Measurements from ENCODE around the gene CLCN1.

CLCN1 gene

DNA sequence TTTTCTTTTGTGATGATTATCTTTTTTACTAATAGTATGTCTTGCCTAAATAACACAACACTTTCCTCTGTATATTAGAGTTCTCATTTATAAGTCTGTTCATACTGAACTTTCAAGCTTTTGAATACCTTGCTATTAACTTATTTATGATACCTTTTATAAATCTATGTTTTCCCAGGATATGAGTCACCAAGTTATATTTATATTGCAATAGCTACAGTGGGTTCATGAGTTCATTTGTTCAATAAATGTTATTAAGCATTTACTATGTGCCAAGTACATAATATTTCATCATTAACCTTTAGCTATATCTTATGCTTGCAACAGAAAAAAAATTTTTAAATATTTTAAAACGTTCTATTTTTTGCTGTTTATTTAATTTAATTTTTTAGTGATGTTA is 18.3 kb downstream of the CLCN1 start:
- no peak for DNase-seq (ENCODE audit: low read depth in 2 of 2)

DNA sequence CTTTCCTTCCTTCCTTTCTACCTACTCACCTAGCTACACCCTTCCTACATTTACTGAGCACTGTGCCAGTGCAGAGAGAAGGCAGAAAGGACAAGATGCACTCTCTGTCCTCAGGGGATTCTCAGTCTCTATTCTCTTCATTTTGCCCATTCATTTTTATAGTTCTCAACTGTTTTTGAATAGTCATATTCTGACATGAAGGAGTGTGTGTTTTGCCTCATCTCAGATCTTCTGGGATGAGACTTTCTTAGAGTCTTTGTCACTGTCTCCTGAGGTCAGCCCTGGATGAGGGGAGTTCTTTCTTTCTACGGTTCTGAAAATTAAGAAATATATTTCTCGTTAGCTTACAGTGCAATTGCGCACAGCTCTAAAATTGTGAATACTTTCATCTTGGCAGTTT is 21.3 kb downstream of the CLCN1 start:
- no peak for DNase-seq (ENCODE audit: low read depth in 2 of 2)

DNA sequence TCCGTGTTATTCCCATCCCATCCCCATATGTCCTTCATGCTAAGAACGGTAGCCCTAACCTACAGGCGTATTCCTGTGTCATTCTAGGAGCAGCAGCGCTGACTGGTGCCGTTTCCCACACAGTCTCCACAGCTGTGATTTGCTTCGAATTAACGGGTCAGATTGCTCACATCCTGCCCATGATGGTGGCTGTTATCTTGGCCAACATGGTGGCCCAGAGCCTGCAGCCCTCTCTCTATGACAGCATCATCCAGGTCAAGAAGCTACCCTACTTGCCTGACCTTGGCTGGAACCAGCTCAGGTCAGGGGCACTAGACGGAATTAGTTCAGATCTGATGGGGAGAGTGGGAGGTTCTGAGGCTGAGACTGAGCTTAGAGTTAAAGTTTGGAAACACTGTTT is 25.9 kb downstream of the CLCN1 start:
- DNase-seq (ENCODE audit: low read depth in 2 of 2): no peak

DNA sequence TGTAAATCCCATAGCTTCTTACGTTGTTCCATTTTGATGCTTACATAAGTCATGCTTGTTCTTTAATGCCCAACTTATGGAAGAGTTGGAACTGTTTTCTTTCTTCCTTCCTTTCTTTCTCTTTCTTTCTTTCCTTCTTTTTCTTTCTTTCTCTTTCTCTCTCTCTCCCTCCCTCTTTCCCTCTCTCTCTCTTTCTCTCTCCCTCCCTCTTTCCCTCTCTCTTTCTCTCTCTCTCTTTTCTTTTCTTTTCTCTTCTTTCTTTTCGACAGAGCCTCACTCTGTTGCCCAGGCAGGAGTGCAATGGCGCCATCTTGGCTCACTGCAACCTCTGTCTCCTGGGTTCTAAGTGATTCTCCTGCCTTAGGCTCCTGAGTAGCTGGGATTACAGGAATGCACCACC is 27.7 kb downstream of the CLCN1 start:
- no peak for DNase-seq (ENCODE audit: low read depth in 2 of 2)

DNA sequence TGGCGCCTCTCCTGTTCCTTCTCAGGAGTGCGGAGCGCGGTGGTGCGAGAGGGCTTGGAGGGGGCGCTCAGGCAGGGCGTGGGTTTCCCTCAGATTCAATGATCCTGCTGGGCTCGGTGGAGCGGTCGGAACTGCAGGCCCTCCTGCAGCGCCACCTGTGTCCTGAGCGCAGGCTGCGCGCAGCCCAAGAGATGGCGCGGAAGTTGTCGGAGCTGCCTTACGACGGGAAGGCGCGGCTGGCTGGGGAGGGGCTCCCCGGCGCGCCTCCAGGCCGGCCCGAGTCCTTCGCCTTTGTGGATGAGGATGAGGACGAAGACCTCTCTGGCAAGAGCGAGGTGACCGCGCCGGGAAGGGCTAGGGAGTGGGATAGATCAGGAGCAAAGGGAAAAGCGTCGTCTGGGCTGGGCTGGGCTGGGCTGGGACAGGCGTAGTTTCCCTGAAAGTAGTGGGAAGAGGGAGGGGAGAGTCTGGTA is 29.6 kb downstream of the CLCN1 start:
- DNase-seq (ENCODE audit: low read depth in 2 of 2): peak; percentile 36 to 53

DNA sequence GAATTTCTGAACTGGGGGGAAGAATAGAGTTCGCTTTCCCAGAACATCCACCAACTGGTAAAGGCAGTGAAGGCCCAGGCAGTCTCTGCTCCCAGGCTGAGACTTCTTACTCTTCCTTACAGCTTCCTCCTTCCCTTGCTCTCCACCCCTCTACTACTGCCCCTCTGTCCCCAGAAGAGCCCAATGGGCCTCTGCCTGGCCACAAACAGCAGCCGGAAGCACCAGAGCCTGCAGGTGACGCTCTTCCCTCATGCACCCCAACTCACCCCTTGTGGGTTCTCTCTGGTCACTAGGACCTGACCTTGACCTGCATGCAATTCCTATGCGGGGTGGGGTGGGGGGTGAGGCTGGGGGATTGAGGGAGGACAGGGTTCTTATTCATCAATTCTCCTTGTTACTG is 30.1 kb downstream of the CLCN1 start:
- no peak for DNase-seq (ENCODE audit: low read depth in 2 of 2)

DNA sequence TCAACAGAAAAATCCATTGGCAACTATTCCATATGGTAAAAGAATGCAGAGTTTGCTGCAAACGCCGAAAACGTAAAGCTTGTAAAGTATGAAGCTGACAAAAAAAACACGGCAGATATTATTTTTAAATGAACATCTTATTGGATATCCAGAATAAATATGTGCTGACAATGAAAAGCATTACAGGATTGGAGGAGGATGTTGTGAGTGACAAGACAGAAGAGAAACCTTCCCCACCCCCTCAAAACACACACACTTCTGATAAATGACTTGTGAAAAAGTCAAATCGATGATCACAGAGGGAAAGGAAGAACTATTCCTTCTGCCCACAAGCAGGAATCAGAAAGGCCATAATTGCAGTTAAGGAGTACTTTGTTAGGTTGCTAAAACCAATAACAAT is 32.0 kb downstream of the CLCN1 start:
- DNase-seq (ENCODE audit: low read depth in 2 of 2): no peak

DNA sequence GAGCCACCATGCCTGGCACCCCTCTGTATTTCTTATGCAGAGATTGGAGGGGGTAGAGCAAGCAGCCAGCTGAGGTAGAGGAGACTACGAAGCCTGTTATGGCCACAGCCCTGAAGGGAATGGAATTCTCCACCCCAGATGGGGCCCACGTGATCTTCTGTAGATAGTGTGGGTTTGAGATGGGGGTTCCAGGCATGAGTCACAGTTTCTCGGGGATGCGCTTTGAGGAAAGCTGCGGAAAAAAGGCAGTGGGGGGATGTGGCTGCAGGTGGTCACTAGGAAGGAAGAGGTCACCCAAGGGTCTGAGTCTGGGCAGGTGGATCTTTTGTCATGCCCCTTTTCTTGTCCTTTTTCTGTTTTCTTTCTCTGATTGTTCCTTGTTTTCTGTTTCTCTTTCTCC is 35.1 kb downstream of the CLCN1 start:
- no peak for DNase-seq (ENCODE audit: low read depth in 2 of 2)

DNA sequence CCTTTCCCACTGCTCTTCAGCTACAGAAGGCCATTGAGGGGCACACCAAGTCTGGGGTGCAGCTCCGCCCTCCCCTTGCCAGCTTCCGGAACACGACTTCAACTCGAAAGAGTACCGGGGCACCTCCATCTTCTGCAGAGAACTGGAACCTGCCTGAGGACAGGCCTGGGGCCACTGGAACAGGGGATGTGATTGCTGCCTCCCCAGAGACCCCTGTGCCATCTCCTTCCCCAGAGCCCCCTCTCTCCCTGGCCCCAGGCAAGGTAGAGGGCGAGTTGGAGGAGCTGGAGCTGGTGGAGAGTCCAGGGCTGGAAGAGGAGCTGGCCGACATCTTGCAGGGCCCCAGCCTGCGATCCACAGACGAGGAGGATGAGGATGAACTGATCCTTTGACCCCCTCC is 35.7 kb downstream of the CLCN1 start:
- DNase-seq (ENCODE audit: low read depth in 2 of 2): no peak

DNA sequence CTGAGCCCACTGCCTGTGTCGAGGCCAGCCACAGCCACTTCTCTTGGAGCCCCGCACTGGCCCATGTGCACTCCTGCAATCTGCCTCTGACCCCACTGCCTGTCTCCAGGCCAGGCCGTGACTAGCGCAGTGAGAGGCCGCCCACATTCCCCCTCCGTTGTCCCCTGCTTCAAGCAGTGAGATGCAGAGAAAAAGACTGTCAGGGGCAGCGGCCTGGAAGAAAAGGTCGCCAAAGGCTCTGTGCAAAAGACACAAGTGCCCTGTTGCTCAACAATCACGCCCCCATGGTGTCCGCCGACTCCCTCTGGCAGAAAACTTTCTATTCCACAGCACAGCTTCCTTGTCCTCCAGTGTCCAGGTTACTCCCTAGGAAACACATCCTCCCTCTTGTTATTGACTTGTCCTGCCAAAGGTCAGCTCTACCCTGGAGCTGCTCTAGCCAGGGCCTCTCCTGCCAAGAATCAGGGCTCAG is 36.7 kb downstream of the CLCN1 start:
- DNase-seq (ENCODE audit: low read depth in 2 of 2): no peak

DNA sequence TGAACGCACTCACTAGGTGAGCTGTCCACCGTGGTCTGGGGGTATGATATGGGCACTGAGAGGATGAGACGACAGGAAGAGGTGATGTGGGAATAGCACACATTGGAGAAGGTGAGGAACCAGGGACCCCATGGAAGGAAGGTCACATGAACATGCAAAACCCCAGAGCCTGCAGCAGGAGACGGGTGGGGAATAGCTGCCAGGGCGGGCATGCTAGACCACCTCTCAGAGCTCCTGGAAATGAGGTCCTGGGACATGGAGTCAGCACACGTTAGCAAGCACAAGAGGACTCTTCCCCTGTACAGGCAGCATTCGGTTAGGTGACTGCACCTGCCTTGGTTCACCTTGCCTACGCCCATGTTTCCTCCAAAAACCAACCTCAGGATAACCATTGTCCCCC is 38.5 kb downstream of the CLCN1 start:
- DNase-seq (ENCODE audit: low read depth in 2 of 2): no peak

DNA sequence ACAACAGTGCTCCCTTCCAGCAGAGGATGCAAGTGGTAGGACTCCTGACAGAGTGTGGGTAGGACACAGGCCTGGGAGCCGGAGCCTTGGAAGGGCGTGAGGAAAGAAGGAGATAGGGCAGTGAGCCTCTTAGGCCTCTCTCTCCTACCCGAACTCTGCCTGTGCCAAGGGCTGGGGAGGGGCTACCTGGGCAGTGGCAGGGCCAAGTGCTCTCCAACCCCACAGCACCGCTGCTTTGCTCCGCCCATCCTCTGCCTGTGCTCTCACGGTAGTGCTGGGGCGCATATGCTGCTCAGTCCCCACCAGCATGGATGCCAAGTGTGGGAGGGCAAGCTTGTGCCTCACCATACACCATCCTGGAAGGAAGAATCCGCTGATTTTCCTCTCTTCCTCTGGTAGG is 39.1 kb downstream of the CLCN1 start:
- DNase-seq (ENCODE audit: low read depth in 2 of 2): no peak

DNA sequence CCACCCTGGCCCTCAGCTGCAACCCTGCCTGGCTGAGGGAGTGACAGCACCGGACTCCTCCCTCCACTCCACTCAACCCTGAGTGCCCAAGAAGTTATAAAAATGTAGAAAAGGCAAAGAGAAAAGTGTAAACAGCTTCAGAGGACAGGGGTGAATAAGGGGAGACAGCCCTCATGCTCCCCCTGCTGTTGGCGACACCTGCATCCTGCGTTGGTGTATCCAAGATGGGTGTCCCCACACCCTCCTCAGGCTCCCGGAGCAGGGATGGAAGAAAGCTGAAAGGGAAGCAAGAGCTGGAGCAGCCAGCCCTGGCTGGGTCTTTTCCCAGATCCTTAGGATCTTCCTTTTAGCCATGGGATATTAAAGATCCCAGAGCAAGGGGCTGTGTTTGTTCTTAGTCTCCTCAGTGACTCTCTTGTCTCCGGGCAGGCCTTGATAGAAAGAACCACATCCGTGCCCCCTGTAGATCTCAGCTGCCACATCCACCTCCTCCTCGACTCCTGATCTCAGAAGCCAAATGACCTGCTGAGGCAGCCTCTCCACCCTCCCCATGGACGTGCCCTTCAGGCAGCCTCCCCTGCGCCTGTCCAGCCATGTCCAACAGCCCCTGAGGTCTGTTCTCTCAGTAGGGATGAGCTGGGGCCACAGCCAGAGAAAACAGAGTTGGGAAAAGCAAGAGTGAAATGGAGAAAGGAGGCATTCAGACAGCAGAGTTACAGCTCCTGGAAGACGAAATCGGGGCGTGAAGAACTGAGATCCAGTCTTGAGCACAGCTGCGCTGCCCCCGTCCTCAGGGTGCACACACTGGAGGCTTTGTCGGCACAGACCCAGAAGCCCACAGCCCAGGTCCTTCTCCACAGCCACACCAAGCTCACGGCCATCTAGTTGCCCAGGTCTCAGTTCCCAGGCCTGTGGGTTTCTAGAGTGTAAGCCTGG is 39.8 kb downstream of the CLCN1 start:
- DNase-seq (ENCODE audit: low read depth in 2 of 2): no peak

DNA sequence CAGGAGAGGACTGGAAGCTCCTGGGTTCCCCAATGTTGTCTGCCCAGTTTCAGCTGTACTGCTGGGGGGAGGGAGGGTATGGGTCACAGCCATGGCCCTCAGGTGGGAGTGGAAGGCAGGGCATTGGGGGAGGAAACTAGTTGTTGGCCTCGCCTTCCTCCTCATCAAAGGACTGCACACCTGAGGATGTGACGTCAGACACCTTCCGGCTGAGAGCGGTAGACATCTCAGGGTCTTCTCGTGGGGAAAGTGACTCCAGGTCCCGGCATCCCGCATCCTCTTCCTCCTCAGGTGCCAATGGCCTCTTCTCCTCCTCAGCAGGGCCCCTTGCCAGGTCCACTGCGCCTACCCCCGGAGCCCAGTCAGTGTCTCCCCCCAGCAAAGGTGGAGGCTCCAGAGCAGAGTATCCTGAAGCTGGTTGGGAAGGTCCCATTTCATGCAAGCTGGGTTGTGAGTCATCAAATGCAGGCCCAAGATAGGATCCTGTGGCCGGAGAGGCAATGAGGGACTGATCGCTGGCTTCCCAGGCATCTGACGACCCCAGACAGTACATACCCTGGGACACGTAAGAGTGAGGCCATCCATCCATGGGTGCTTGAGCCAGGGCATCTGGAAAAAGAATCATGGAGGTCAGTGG is 40.6 kb downstream of the CLCN1 start:
- DNase-seq (ENCODE audit: low read depth in 2 of 2): no peak

DNA sequence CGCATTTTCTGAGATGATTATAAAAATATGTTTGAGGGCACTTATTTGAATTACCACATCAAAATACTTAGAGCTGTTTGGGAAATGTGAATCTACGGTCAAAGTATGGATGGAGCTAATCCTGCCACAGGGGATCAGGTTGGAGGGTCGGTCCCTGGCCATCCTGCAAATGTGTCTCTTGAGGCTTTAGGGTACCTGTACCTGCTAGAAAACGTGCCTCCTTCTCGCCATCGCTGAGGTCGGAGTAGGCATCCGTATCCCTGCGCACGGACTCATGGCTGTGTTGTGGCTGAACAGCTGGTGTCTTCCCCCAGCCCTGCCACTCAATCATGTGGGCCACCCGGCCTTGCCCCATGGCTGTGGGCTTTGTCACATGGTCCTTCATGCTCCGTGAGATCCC is 42.7 kb downstream of the CLCN1 start:
- no peak for DNase-seq (ENCODE audit: low read depth in 2 of 2)

DNA sequence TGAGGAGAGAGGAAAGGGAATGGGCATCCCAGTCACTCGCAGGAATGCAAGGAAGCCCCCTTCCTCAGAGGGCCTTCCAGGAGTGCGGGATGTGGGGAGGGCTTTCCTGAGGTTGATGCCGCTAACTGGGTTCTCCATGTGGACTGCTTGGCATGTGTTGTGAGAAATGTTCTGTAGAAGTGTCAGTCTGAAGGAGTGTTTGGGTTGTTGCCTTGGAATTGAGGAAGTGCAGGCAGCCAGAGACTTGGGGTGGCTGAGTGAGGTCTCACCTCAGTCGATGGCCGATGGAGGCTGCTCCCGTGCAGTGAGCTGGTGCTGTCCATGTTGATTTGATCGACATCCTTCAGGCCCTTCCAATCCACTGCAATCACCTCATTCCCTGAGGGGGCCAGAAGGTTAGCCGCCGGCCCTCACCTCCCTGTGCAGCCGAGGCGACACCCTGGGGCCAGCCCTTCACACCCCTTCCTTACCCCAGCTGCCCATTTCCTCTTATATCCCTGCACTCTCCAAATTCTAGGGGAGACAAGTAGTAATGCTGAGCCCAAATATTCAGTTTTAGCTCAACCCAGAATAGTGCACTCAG is 44.0 kb downstream of the CLCN1 start:
- no peak for DNase-seq (ENCODE audit: low read depth in 2 of 2)

DNA sequence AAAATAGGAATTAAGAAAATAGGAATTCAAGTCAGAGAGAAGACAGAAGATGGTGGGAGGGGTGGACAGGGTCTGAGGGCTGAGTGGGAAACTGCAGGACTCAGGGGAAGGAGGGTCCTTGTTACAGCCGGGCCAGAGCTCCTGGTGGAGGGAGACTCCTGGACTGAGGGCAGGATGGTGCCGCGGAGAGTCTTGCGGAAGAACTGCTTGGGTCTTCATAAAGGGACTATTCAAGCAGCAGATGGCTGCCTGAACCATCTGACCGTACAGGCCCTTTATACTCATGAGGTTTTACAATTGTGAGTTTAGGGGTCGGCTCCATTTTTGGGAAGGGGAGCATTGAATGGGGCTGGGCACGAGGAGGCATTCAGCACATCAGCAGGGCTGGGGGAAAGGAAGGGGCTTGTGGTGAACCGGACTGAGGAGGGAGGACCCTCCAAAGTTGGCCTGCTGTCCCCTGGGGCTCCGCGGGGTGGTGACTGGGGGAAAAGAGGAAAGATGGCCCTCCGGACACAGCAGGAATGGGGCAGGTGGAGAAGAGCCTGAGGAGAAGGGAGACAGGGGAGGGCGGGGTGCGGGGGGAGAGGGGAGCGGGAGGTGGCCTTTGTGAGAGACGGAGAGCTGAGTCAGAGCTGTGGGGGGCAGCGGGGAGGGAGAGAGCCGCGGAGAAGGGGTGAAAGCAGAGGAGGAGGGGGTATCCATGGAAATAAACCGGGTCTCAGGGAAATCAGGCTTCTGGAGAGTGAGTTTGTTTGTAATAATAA is 45.1 kb downstream of the CLCN1 start:
- no peak for DNase-seq (ENCODE audit: low read depth in 2 of 2)

DNA sequence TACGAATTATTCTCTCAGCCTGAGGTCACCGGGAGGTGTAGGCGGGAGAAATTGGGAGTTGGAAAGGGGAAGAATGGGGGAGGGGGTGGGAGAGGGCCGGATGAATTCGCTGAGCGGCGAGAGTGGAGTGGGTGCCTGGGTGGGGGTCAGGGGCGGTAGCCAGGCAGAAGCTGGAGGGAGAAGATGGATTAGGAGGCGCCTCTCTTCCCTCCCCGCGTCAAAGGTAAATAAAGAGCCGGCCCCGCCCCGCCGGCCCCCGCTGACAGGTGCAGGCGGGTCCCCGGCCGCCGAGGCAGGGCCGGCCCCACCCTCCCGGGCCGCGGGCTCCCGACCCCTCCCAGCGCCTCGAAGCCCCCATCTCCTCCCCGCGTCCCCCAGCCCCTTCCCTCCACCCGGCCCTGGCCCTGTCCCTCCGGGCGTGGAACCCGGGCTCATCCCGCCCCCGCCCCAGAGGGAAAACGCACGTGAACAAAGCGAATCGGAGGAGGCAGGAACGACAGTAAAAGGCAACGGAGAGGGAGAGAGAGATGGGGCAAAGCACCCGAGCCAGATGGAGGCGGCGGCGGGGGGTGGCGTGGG is 45.7 kb downstream of the CLCN1 start:
- no peak for DNase-seq (ENCODE audit: low read depth in 2 of 2)

DNA sequence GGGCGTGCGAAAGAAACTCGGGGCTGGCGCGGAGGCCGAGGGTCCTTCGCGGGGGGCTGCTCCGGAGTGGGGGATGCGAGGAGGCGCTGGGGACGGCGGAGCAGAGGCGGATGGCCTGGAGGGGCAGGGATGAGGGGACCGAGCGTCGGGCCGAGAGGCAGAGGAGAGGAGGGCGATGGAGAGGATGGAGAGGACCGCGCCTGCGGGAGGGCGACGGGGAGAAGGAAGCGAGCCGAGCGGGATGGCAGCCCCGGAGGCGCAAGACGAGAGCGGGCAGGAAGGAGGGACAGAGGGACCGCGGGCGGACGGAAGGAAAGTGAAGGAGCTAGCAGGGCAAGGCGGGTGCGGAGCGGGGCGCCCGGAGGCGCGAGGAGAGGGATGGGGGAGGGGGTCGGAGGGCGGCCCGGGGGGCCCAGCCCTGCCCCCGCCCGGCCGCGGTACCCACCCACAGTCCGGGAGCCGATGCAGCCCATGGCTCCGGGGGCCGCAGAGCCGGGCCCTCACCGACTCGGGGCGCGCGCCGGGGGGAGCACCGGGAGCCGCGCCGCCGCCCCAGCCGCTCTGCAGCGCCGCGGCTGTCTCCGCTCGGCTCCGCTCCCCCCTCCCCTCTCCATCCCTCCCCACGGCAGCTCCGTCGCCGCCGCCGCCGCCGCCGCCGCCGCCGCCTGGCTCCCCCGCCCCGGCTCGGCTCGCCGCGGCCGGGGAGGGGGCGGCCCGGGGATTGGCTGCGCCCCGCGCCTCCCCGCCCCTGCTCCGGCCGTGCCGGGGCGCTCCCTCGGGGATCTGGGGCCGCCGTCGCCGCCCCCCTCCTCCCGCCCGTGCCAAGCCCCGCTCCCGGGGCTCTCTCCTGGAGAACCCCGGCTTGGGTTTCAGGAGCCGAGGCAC is 46.5 kb downstream of the CLCN1 start, which contains the start of gene FAM131B:
Gene FAM131B (minus strand): TSS at position 583 of the 885 bp plus-strand sequence. CDS start 110 bp downstream, at position 473.
- no peak for DNase-seq (ENCODE audit: low read depth in 2 of 2)
